BLaER1 (cell line): ENCODE measurements around the gene HSD17B8.

Source experiments
- H3K27ac ChIP-seq: shearing (Covaris generic); formaldehyde crosslinking; 2 replicates; pipeline ENCODE4 v1.8.1; 2022
- H3K27me3 ChIP-seq: shearing (Covaris generic); formaldehyde crosslinking; 2 replicates; pipeline ENCODE4 v1.8.1; 2022
- H3K36me3 ChIP-seq: shearing (Covaris generic); formaldehyde crosslinking; 2 replicates; pipeline ENCODE4 v1.8.1; 2022
- H3K4me1 ChIP-seq: shearing (Covaris generic); formaldehyde crosslinking; 2 replicates; pipeline ENCODE4 v1.8.1; 2022
- H3K4me2 ChIP-seq: shearing (Covaris generic); formaldehyde crosslinking; 2 replicates; pipeline ENCODE4 v1.8.1; 2022
- H3K4me3 ChIP-seq: shearing (Covaris generic); formaldehyde crosslinking; 2 replicates; pipeline ENCODE4 v1.8.1; 2022
- H3K9ac ChIP-seq: shearing (Covaris generic); formaldehyde crosslinking; 2 replicates; pipeline ENCODE4 v1.8.1; 2022
- H3K9me3 ChIP-seq: shearing (Covaris generic); formaldehyde crosslinking; 2 replicates; pipeline ENCODE4 v1.8.1; 2022
- H4K20me1 ChIP-seq: shearing (Covaris generic); formaldehyde crosslinking; 2 replicates; pipeline ENCODE4 v1.8.1; 2022
- Cebpa-rat ChIP-seq: shearing (Covaris generic); IDR thresholded peaks from 2 replicates; pipeline ENCODE4 v1.8.1; 2022

Gene HSD17B8

GRCh38 chr6:33198159-33198852, 6.1 kb upstream of the HSD17B8 start:
- H3K27ac ChIP-seq: 0 out of 2 replicates have a peak overlapping the region, but pooled peaks have one; percentile 30
- H3K4me1 ChIP-seq: peaks cover 38% of the 10 kb centered on the region
- H3K36me3 ChIP-seq: peaks cover 64% of the 10 kb centered on the region
- peaks cover 66% of the 10 kb centered on the region for H4K20me1 ChIP-seq
- no peak overlapping the region for H3K4me3 ChIP-seq
- peak overlapping the region; percentile 97 for H3K4me2 ChIP-seq
- H3K9me3 ChIP-seq: no peaks in the 10 kb centered on the region
- H3K9ac ChIP-seq: no peak overlapping the region
- peaks cover 5% of the 10 kb centered on the region for H3K27me3 ChIP-seq
- TF ChIP-seq Cebpa-rat: no peak

GRCh38 chr6:33198853-33199436, 5.5 kb upstream of the HSD17B8 start:
- peak overlapping the region; percentile 97 for H3K9ac ChIP-seq
- peaks cover 44% of the 10 kb centered on the region for H3K4me1 ChIP-seq
- peak overlapping the region; percentile 96; the same call in 1 of the 2 replicates for H3K27ac ChIP-seq
- peaks cover 60% of the 10 kb centered on the region for H4K20me1 ChIP-seq
- peaks cover 66% of the 10 kb centered on the region for H3K36me3 ChIP-seq
- no peaks in the 10 kb centered on the region for H3K27me3 ChIP-seq
- peak overlapping the region; percentile 85 for H3K4me3 ChIP-seq
- H3K4me2 ChIP-seq: peak overlapping the region; percentile 97
- no peaks in the 10 kb centered on the region for H3K9me3 ChIP-seq
- no peak for TF ChIP-seq Cebpa-rat

GRCh38 chr6:33199687-33200218, 4.7 kb upstream of the HSD17B8 start:
- TF ChIP-seq Cebpa-rat: no peak
- Histone ChIP-seq H3K4me3 (peak overlapping the region; percentile 85), H3K9me3 (no peaks in the 10 kb centered on the region), H3K36me3 (peaks cover 59% of the 10 kb centered on the region), H3K9ac (peak overlapping the region; percentile 97), H3K4me1 (peaks cover 49% of the 10 kb centered on the region), H4K20me1 (peaks cover 52% of the 10 kb centered on the region), H3K27me3 (no peaks in the 10 kb centered on the region), H3K27ac (peak overlapping the region; percentile 96), H3K4me2 (peak overlapping the region; percentile 97)

- Histone ChIP-seq H3K4me2 (peak within 1 kb of the TSS; percentile 100), H3K9ac (peak within 1 kb of the TSS; percentile 97), H3K4me1 (peaks cover 56% of the 10 kb centered on the region), H3K27me3 (0 out of 2 replicates have a peak, but pooled peaks cover under 1% of the 10 kb centered on the region), H3K9me3 (no peaks in the 10 kb centered on the region), H4K20me1 (peaks cover 45% of the 10 kb centered on the region), H3K27ac (peak within 1 kb of the TSS; percentile 96), H3K36me3 (peaks cover 52% of the 10 kb centered on the region), H3K4me3 (peak within 1 kb of the TSS; percentile 85)
- TF ChIP-seq Cebpa-rat: no peak
Observed at GRCh38 chr6:33200219-33201146, 4.0 kb upstream of the HSD17B8 start, which contains the start of the genes RXRB and SLC39A7. Gene RXRB (minus strand): TSS chr6:33200665. CDS start chr6:33200476, 189 bp downstream. Gene SLC39A7 (plus strand): TSS chr6:33200867. CDS start chr6:33201246, 379 bp downstream.

- peak overlapping the region; percentile 100 for H3K4me2 ChIP-seq
- H3K27ac ChIP-seq: peak overlapping the region; percentile 96
- H3K27me3 ChIP-seq: peaks cover 4% of the 10 kb centered on the region; the same call in 1 of the 2 replicates
- H4K20me1 ChIP-seq: peaks cover 40% of the 10 kb centered on the region
- peaks cover 45% of the 10 kb centered on the region for H3K36me3 ChIP-seq
- H3K4me1 ChIP-seq: peaks cover 57% of the 10 kb centered on the region
- no peak for TF ChIP-seq Cebpa-rat
- no peaks in the 10 kb centered on the region for H3K9me3 ChIP-seq
- peak overlapping the region; percentile 85 for H3K4me3 ChIP-seq
- peak overlapping the region; percentile 97 for H3K9ac ChIP-seq
Observed at GRCh38 chr6:33201147-33201545, 3.3 kb upstream of the HSD17B8 start.

DNA sequence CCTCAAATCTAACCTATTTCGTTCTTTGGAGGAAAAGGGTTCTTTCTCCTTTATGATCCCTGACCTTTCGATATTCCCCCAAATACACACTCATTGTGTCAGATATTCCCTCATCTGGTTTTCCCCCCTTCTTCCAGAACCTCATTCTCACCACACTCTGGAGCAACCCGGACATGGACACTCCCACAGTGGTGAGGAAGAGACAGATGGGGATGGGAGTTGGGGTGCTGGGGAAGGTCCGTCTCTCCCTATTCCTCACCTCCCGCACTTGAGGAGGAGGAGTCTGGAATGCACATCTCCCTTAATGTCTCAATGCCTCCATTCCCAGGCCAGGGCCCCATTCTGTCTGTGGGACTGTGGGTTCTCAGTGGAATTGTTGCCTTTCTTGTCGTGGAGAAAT, 2.5 kb upstream of the HSD17B8 start:
- Histone ChIP-seq H4K20me1 (peaks cover 33% of the 10 kb centered on the region), H3K4me3 (peak overlapping the region; percentile 85), H3K9me3 (no peaks in the 10 kb centered on the region), H3K27ac (no peak overlapping the region), H3K4me2 (peak overlapping the region; percentile 100), H3K27me3 (peaks cover 12% of the 10 kb centered on the region; the same call in 1 of the 2 replicates), H3K36me3 (peaks cover 37% of the 10 kb centered on the region), H3K4me1 (peaks cover 57% of the 10 kb centered on the region), H3K9ac (peak overlapping the region; percentile 97)
- no peak for TF ChIP-seq Cebpa-rat

- Histone ChIP-seq H3K4me3 (no peak overlapping the region), H3K27me3 (peaks cover 12% of the 10 kb centered on the region; the same call in 1 of the 2 replicates), H3K4me2 (no peak overlapping the region), H4K20me1 (peaks cover 24% of the 10 kb centered on the region), H3K4me1 (peaks cover 64% of the 10 kb centered on the region), H3K9me3 (no peaks in the 10 kb centered on the region), H3K9ac (no peak overlapping the region), H3K36me3 (peaks cover 31% of the 10 kb centered on the region), H3K27ac (no peak overlapping the region)
- TF ChIP-seq Cebpa-rat: no peak
Observed at GRCh38 chr6:33202799-33203198, 1.7 kb upstream of the HSD17B8 start.

DNA sequence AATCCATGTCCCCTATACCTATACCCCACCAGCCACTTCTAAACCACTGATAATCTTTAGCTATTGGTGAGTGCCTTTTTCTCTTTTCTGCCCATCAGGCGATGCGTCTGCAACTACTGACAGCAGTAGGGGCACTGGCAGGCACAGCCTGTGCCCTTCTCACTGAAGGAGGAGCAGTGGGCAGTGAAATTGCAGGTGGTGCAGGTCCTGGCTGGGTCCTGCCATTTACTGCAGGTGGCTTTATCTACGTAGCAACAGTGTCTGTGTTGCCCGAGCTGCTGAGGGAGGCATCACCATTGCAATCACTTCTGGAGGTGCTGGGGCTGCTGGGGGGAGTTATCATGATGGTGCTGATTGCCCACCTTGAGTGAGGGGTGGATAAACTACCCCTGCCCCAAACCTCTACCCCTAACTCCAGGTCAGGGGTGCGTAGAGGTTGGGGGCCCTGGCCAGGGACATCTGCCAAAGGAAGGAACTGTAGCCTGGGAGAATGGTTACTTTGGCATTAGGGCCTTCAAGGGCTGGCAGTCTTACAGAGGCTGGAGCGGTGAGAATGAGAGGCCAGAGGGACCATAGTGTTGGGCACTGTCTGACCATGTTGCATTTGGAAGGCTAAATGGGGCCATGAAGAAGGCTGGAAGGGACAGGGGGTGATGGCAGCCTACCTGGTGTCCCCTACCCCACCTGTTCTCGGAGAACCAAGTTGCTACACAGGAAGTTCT, 851 bp upstream of the HSD17B8 start:
- Histone ChIP-seq H3K4me3 (peak overlapping the region; percentile 85; the same call in 1 of the 2 replicates), H3K36me3 (peaks cover 24% of the 10 kb centered on the region), H3K9ac (no peak overlapping the region), H3K4me1 (peaks cover 58% of the 10 kb centered on the region), H3K4me2 (peak overlapping the region; percentile 100), H3K27me3 (peaks cover 12% of the 10 kb centered on the region; the same call in 1 of the 2 replicates), H4K20me1 (peaks cover 16% of the 10 kb centered on the region), H3K27ac (no peak overlapping the region), H3K9me3 (no peaks in the 10 kb centered on the region)
- TF ChIP-seq Cebpa-rat: no peak

- Histone ChIP-seq H3K9ac (no peak overlapping the region), H3K27ac (no peak overlapping the region), H3K4me1 (peaks cover 58% of the 10 kb centered on the region), H3K4me2 (peak overlapping the region; percentile 100), H3K36me3 (peaks cover 24% of the 10 kb centered on the region), H3K27me3 (peaks cover 12% of the 10 kb centered on the region; the same call in 1 of the 2 replicates), H3K9me3 (no peaks in the 10 kb centered on the region), H4K20me1 (peaks cover 15% of the 10 kb centered on the region; the same call in 1 of the 2 replicates), H3K4me3 (peak overlapping the region; percentile 85)
- TF ChIP-seq Cebpa-rat: no peak
Observed at GRCh38 chr6:33204165-33204414, 365 bp upstream of the HSD17B8 start.
